ENCODE results near the gene FFAR1.

DNA sequence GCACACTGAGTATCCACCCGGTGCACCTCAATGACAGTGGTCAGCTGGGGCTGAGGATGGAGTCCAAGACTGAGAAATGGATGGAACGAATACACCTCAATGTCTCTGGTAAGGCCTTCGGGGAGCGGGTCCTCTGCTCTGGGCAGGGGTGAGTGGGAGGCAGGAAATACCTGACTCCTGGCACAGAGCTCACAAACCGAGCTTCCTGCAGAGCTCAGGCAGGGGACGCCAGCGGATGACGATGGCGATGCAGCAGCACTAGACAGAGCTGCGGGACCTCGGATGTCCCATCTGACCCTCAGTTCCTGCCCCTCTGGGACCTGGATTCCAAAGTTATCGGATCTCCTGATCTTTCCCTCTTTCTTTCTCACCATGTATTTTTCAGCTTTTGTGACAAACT lies 14.9 kb upstream of the FFAR1 start:
- TF ChIP-seq SNAI2 (CRISPR knock-in tag; IDR thresholded peaks at IDR 0.05) (no peak), ZFP30 (CRISPR knock-in tag; IDR thresholded peaks at IDR 0.05) (no peak), ZNF8 (CRISPR knock-in tag; IDR thresholded peaks at IDR 0.05) (no peak)

All from SK-N-SH treated with all-trans-retinoic acid at 6 μM for 48 hours (cell line).